Nucleus accumbens (tissue), 56 donors: ENCODE results near the gene ORM2.
A peak's percentile ranks its signal among the peaks of the same experiment; 100 is the strongest.
"Not testable (repeated sequence)": the region's sequence is repeated elsewhere in the genome, so short reads cannot be mapped to it uniquely, and the experiment has no call there.

ENCODE experiments used
- DNase-seq, 56 donors: peaks; one replicate each; lab custom pipeline; 2025; lab: John Stamatoyannopoulos, UW

ORM2 gene

GRCh38 chr9:114328937-114329624 is 588 bp upstream of the ORM2 start:
- DNase-seq, result not testable (repeated sequence)

DNA sequence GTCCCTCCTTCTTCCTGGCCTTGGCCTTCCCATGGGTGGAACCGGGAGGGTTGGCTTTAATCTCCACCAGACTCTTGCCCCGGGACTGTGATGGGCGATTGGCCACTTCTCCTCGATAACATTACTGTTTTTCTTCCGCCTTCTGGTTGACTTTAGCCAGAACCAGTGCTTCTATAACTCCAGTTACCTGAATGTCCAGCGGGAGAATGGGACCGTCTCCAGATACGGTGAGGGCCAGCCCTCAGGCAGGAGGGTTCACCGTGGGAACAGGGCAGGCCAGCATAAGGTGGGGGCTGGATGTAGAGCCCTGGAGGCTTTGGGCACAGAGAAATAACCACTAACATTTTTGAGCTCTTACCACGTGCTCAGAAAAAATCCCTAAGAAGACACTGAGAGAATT is 967 bp downstream of the ORM2 start:
- DNase-seq, result no peak

- not testable (repeated sequence) for DNase-seq
Observed at GRCh38 chr9:114331229-114332195, 1.8 kb downstream of the ORM2 start.

- DNase-seq, result not testable (repeated sequence)
Observed at GRCh38 chr9:114332474-114333040, 2.9 kb downstream of the ORM2 start.

GRCh38 chr9:114333718-114334117 is 4.0 kb downstream of the ORM2 start:
- DNase-seq, result not testable (repeated sequence)

DNA sequence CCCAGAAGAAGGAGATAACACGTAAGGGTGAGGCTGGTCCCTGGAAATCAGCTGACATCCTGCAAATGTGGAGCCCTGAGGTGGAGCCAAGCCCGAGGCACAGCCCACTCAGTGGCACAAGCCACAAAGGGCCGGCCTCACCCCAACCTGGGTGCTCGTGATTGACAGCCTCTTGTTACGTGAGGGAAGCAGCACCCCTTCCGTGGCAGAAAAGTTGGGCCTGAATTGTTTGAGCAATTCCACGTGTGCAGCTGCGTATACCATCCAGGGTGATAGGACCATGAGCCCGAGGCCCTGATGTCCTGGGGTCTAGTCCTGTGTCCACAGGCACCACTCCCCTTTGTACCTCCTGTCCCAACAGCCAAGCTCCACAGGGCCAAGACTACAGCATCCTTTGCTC is 4.8 kb downstream of the ORM2 start:
- no peak for DNase-seq

DNA sequence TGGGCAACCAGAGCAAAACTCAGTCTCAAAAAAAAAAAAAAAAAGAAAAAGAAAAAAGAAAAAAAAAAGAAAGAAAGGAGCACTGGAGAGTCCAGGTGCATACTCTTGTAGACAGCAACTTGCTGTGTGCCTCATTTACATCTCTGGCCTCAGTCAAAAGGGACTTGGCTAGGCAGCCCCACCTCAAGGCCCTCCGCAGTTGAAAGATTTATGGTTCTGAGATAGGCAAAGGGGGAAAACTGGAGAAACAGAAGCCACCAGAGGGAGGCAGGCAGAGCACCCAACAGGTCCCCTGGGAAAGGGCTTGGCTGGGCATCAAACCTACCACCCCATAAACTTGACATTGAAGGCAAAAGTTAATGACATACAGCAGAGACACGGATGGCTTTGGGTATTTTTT is 6.1 kb downstream of the ORM2 start:
- no peak for DNase-seq

- DNase-seq, result no peak
Observed at GRCh38 chr9:114336157-114336556, 6.5 kb downstream of the ORM2 start.

- DNase-seq, result no peak
Observed at GRCh38 chr9:114336699-114337395, 7.2 kb downstream of the ORM2 start.

DNA sequence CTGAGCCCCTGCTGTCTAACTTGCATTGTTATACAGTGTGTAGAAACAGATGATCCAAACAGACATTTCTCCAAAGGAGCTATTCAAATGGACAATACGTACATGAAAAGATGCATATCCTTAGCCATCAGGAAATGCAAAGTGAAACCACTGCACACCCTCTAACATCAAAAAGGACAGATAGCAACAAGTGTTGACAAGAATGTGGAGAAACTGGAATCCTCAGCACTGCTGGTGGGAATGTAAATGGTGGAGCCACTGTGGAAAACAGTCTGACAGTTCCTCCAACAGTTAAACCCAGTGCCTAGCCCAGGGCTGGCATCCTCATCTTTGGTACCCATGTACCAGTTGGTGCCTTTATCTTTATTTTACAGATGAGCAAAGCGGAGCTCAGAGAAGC is 8.5 kb downstream of the ORM2 start:
- DNase-seq, result no peak

- DNase-seq, result peak in 27 of 56 donors; percentile 5 to 55 (median 14)
Observed at GRCh38 chr9:114339130-114339908, 9.7 kb downstream of the ORM2 start.

GRCh38 chr9:114341152-114341830 is 11.6 kb downstream of the ORM2 start:
- no peak for DNase-seq

GRCh38 chr9:114341991-114342390 is 12.3 kb downstream of the ORM2 start:
- DNase-seq, result no peak

- no peak for DNase-seq
Observed at GRCh38 chr9:114342755-114343440, 13.2 kb downstream of the ORM2 start.

- no peak for DNase-seq
Observed at GRCh38 chr9:114343471-114344187, 14.0 kb downstream of the ORM2 start.

DNA sequence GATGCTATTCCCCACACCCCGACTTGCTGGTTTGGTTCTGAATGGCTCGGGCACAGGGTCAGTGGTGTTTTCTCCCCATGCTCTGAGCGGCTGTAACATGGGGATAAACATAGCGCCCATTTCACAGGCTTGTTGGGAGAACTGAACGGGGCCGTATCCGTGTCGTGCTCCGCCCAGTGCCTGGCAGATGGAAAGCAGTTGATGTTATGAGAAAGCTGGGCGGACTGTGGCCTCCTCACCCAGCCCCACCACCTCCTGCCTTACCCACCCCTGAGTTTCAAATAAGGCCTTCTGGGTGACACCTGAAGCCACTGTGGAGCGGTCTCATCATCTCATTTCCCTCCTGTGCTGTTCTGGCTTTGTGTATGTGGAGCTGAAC is 14.5 kb downstream of the ORM2 start:
- no peak for DNase-seq

- DNase-seq, result no peak
Observed at GRCh38 chr9:114344692-114345091, 15.0 kb downstream of the ORM2 start.

- no peak for DNase-seq
Observed at GRCh38 chr9:114345493-114346065, 15.9 kb downstream of the ORM2 start.
